Measurements from ENCODE around the gene KLHL6.
"Not testable (repeated sequence)": the region's sequence is repeated elsewhere in the genome, so short reads cannot be mapped to it uniquely, and the experiment has no call there.

Gene KLHL6

GRCh38 chr3:183529185-183529584, 26.3 kb downstream of the KLHL6 start:
- no peak for DNase-seq

DNA sequence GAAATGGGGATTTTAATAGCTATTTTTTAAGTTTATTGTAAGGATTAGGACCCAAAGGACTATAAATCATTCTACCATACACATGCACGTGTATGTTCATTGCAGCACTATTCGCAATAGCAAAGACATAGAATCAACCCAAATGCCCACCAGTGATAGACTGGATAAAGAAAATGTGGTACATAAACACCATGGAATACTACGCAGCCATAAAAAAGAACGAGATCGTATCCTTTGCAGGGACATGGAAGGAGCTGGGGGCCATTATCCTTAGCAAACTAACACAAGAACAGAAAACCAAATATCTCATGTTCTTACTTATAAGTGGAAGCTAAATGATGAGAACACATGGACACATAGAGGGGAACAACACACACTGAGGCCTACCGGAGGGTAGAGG, 26.7 kb downstream of the KLHL6 start:
- not testable (repeated sequence) for DNase-seq

- DNase-seq = no peak
These were observed 27.8 kb downstream of the KLHL6 start for GRCh38 chr3:183527428-183528379.

- no peak for DNase-seq
These were observed 28.6 kb downstream of the KLHL6 start for GRCh38 chr3:183526838-183527427.

- no peak for DNase-seq
These were observed 31.0 kb downstream of the KLHL6 start for GRCh38 chr3:183524476-183524875.

DNA sequence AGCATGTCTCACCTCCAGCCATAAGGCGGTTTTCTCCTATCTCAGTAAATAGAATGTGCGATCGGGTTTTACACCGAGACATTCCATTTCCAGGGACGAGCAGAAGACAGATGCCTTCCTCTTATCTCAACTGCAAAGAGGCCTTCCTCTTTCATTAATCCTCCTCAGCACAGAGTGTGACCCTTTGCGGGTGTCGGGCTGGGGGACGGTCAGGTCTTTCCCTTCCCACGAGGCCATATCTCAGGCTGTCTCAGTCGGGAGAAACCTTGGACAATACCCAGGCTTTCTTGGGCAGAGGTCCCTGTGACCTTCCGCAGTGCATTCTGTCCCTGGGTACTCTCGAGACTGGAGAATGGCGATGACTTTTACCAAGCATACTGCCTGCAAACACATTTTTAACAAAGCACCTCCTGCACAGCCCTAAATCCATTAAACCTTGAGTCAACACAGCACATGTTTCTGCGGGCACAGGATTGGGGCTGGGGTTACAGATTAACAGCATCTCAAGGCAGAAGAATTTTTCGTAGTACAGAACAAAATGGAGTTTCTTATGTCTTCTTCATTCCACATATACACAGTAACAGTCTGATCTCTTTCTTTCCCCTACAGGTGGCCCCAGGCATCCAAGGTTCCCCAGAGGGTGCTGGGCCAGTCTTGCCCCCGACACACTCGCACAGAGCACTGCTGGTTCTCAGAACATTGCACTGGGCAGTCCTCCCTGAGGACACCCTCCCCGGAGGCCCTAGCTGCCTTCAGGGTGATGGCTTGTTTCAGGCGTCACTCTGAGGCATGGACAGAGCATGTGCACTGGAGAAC, 34.6 kb downstream of the KLHL6 start:
- DNase-seq = not testable (repeated sequence)

- DNase-seq = not testable (repeated sequence)
These were observed 35.2 kb downstream of the KLHL6 start for GRCh38 chr3:183520295-183520694.

DNA sequence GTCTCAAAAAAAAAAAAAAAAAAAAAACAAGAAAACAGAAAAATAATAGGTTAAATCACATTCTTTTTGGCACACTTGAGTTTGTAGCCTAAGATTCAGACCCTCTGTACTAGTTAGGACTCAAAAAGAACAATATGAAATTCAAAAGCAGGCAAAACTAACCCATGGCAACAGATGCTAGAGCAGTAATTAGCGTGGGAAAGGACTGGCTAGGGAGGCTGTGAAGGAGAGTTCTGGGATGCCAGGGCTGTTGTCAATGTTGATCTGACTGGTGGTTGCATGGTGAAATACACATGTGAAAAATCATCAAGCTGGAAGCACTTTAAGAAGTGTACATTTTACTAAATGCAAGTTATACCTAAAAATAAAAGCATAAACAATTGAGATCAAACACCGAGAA, 35.6 kb downstream of the KLHL6 start:
- no peak for DNase-seq

DNA sequence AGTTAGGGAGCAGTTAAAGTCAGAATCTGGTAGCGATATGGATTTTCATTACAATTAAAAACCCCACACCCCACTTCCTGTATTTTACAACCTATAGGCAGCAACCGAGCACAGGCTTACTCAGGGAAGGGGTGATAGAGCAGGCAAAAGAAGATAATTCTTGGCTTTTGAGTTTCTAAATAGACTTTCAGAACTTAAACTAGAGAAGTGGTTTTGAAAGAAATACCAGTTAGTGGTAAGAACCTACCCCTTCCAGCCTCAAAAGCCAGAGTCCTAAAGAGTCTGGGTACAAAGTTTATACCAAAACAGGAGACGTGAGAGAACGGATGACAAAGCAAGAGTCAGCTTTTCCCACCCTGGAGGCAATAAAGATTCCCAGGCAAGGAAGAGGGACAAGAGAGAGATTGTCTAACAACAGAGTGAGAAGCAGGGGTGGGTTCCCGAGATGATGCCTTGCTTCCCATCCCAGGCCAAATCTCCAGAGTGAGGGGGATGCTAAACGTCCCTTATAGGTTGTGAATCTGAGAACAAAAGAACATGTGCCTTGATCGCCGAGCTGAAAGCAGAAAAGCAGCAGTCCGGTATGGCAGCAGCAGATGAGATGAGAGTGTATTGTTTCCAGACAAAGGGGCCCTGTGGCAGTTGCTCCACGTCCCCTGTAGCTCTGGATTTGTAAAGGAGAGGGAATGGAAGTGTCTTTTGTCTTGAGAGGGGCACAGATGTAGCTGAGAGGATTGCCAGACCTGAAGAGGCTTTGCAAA, 36.8 kb downstream of the KLHL6 start:
- peak in 2 of 3 experiments; percentile 36 to 72 for DNase-seq

DNA sequence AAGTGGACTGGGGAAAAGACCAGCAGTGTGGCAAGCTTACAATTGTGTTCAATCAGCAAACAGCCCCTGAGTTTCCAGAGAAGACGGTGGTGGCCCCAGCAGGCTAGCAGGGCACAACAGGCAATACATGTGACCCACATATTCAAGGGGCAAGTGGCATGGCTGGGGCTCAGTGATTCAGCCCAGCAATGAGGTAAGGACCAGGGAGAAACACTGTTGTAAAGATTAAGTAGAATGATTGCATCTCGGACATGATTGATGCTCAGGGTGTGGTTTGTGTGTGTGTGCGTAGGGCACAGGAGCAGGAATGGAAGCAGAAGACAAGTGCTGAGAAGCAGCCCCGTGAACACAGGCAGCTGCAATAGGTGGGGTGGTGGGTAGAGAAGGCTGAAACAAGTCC, 37.9 kb downstream of the KLHL6 start:
- no peak for DNase-seq

- DNase-seq = no peak
These were observed 39.3 kb downstream of the KLHL6 start for GRCh38 chr3:183515968-183516851.

DNA sequence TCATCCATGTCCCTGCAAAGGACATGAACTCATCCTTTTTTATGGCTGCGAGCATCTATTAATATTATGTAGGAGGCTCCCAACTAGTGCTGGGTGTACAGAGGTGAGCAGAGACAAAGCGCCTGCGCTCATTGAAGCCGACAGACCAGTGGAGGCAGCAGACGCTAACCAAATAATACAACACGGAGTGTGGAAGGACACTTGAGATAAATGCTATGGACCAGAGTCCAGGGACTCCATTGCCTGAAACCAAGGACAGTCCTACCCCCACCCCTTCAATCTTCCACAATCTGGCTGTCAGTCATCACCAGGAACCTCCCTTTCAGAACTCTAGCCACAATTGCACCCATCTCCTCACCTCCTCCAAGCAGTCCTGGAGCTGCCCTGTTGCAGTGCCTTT, 41.5 kb downstream of the KLHL6 start:
- DNase-seq = no peak

GRCh38 chr3:183513046-183513706, 42.3 kb downstream of the KLHL6 start:
- DNase-seq = no peak

DNA sequence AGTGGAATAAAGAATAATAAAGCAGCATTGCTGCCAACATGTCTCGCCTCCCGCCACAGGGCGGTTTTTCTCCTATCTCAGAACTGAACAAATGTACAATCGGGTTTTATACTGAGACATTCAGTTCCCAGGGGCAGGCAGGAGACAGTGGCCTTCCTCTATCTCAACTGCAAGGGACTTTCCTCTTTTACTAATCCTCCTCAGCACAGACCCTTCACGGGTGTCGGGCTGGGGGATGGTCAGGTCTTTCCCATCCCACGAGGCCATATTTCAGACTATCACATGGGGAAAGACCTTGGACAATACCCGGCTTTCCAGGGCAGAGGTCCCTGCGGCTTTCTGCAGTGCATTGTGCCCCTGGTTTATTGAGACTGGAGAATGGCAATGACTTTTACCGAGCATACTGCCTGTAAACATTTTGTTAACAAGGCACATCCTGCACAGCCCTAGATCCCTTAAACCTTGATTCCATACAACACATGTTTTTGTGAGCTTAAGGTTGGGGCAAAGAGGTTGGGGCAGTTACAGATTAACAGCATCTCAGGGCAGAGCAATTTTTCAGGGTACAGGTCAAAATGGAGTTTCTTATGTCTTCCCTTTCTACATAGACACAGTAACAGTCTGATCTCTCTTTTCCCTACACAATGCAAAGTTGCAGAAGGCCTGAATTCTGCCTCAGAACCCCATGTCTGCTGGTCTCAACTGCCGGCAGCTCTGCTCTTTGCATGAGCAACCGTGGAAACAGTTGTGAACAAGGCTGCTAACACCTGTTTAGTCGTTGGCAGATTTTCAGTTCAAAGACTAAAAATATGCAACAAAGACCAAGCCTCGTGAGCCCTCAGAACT, 44.0 kb downstream of the KLHL6 start:
- not testable (repeated sequence) for DNase-seq

GRCh38 chr3:183508821-183509220, 46.7 kb downstream of the KLHL6 start:
- DNase-seq = no peak

DNA sequence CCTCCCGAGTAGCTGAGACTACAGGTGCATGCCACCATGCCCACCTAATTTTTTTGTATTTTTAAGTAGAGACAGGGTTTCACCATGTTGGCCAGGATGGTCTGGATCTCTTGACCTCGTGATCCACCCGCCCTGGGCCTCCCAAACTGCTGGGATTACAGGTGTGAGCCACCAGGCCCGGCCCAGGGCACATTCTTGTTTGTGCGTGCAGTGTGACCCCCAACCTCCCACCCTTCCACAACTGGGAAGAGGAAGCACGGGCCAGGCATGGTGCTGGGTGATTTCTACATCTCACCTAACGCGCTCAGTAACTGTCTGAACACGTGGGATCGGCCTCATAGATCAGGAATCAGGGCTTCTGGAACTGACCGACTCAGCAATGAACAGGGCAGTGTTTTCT, 48.0 kb downstream of the KLHL6 start:
- DNase-seq = no peak

- DNase-seq = no peak
These were observed 48.7 kb downstream of the KLHL6 start for GRCh38 chr3:183506674-183507320.

GRCh38 chr3:183504597-183504996, 50.9 kb downstream of the KLHL6 start:
- DNase-seq = no peak

DNA sequence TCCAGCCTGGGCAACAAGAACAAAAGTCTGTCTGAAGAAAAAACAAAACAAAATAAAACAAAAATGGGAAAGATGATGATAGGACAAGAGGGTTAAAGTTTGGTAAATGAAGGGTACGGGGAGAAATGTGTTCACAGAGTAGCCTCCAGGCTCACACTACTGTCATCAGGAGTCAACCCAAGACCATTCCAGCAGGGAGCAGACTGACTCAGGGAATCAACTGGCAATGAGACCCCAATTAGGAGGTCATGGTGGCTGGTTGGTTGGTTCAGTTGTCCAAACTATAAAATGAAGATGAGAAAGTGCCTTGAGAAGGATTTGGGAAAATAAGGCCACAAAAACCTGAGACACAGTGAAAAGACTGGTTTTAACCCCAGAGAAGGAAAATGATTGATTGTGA, 51.8 kb downstream of the KLHL6 start:
- no peak for DNase-seq

Data from NCI-H1417 (cell line).